GM19438 (cell line): ENCODE data around the gene HEATR9.
"Not testable (repeated sequence)": the region's sequence is repeated elsewhere in the genome, so short reads cannot be mapped to it uniquely, and the experiment has no call there.

Source experiments
- ATAC-seq: cut with Tn5 transposase; IDR thresholded peaks from one replicate; pipeline ENCODE4 v1.9.1; 2021; ENCODE audit warnings: low read depth; ENCODE audit not compliant: unreplicated experiment

Gene HEATR9, protein sequence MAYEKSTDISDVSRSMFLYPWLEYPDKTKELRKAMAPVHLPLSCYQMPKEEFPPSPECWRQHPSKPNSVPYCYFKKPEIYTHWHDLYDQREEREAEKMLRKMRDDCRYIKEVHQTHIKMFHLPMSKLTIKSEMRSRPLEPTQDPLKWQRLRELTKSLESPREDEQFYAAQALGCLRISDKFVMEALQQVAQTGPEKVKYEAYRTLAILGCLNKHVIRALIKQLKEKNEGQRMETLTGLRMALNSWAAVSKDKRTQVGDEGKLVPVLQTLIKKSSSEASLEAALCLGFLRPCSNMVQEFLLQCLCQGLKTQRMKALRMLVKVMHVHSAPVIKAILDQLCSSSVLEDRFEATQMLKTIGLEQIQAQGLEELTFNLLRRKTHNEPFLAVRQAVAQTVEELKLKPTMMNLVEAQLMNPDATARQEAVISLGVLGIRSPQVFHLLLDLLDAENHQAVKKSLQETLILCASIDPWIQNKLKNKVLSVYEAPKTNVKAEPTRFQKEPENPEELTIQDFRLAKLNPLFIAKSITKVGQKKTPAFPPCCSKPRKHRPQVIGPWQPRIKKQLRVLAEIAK

DNA sequence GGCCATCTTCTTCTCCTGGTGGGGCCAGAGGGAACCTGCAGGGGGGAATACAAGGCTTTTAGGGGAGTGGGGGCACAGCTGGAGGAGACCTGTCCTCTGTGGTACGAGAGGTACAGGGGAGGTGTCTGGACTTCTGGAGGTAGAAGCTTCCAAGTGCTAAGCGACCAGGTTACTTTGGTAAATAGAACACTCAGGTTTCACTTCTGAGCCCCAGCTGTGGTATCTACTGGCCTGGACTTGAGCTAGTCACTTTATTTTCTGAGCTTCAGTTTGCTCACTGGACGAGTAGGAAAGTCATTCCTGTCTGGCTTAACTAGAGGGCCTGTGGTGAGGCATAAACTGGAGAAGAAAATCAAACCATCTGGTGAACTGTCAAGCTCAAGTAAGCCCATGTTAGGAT is at the start of gene HEATR9:
HEATR9 (minus strand) TSS at position 155 of the 400 bp plus-strand sequence; CDS start at position 6, 149 bp downstream.
- ATAC-seq, result no peak

DNA sequence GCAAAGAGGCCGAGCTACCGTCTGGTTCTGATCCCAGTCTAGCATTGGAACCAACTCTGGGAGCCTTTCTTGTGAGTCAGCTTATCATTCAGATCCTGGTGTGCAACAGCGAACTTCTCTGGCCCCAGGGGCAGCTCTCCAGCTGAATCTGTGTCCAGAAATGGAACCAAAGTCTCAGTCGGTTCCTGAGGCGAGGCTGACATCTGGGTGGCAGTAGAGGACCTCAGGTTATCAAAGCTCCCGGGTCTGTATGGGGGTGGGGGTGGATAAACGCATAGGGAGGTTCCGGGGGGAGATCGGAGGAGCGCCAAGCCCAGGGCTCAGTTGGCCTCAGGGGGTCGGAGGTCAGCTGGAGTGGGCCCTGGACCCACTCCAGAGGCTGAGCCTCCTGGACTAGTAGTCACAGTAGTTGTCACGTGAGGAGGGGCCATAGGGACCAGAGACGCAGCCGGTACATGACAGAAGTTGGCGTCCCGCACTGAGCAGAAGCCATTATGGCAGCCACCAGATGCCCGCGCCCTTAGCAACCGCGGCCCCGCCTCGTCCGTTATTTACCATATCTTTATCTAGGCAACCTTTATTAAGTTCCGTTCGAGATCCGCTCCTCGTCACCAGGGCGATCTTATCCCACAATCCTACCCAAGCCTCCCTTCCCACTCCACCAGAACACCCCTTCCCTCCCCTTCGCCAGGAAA is 49.0 kb upstream of the HEATR9 start:
- ATAC-seq, result no peak

DNA sequence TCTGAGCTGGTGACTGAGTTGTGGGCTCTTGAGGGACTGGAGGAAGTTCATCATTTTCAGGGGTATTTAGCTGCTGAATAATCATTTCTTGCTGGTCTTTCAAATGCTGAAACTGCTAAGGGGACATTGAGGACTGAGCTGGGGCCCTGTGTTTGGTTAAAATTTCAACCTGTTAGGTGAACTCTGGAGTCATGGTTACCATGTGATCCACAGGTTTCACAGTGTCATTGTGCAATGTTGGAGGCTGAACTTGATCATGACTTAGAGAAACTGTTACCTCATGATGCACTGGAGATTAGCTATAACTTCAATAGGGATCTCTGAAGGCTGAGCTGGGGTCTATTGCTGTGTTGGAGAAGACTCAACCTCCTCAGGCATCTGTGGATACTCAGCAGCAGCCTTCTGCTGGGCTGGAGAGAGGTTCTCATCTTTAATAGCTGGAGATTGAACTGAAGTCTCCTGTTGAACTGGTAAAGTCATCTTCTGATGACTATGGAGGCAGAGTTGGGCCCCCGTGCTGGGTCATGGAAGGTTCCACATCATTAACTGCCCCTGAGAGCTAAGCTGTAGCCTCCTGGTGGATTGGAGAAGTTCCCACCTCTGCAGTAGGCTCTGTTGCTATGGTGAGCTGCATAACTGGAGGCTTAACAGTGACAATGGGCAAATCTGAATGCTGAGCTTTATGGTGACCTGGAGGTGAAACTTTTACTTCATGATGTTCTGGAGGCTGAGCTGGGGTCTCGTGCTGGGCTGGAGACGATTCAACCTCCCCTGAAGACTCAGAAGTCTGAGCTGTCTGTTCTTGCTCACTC is 46.7 kb upstream of the HEATR9 start:
- no peak for ATAC-seq

DNA sequence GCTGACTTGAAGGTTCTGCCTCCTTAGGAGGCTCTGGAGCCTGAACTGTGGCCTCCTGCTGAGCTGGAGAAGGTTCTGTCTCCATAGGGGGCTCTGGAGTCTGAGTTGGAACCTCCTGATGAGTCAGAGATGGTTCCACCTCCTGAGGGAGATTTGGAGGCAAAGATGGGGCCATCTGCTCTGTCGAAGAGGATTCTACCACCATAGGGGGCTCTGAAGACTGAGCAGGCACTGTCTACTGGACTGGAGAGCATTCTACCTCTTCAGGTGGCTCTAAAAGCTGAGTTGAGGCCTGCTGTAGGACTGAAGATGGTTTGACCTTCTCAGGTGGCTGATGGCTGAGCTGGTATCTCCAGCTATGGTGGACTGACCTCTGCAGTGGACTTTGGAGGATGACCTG is 45.7 kb upstream of the HEATR9 start:
- ATAC-seq, result no peak

DNA sequence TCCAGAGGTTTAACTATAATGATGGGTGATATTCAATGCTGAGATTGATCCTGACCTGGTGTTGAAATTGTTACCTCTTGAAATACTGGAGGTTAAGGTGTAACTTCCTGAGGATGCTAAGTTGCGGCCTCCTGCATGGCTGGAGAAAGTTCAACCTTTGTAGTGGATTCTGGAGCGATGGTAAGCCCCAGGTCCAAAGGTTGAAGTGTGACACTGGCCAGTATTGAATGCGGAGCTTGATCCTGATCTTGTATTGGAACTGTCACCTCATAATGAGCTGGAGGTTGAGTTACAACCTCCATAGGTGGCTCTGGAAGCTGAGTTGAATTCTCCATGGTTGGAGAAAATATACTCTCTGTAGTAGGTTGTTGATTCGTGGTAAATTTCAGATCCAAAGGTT is 44.9 kb upstream of the HEATR9 start:
- ATAC-seq, result no peak

DNA sequence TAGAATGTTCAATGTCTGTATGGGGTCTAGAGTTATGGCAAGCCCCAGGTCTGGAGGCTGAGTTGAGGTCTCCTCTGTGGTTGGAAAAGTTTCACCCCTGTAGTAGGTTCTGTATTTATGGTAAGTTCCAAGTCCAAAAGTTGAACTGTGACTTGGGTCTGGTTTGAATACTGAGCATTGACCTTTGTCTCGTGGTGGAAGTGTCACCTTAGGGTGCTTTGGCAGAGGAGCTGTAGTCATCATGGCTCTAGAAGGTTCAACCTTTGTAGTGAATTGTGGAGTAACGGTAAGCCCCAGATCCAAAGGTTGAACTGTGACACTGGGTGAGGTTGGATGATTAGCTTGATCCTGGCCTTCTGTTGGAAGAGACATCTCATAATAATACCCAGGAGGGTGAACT is 44.3 kb upstream of the HEATR9 start:
- ATAC-seq, result no peak

DNA sequence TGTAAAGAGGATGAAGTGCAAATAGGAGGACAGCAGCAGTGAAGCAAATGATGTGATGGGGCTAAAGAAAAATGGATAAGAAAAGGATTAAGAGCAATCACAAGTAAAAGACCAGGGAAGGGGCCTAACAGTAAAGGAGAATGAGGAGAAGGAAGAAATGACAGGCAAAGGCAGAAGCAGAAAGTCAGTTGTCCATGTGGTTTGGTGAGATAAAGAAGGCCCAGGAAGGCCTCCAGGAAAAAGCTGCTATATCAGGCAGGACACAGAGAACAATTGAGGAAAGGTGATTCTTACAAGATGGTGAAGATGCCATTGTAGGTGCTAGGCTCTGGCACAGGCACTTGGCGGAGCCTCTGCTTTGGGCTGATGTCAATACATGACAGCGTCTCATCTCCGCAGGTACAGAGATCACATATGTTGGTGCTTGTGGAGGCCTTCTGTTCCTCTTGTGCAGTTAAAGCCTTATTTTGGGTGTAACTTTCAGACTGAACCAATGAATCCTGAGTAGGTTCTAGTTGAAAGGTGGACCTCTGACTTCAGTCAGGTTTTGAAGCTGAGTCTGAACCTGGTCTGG is 43.7 kb upstream of the HEATR9 start:
- no peak for ATAC-seq

DNA sequence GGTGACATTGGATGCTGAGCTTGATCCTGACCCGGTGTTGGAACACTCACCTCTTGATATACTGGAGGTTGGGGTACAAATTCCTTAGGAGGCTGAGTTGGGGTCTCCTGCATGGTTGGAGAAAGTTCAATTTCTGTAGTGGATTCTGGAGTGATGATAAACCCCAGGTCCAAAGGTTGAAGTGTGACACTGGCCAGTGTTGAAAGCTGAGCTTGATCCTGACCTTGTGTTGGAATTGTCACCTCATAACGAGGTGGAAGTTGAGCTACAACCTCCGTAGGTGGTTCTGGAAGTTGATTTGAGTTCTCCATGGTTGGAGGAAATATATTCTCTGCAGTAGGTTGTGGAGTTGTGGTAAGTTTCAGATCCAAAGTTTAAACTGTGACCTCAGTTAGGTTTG is 40.7 kb upstream of the HEATR9 start:
- ATAC-seq, result no peak

DNA sequence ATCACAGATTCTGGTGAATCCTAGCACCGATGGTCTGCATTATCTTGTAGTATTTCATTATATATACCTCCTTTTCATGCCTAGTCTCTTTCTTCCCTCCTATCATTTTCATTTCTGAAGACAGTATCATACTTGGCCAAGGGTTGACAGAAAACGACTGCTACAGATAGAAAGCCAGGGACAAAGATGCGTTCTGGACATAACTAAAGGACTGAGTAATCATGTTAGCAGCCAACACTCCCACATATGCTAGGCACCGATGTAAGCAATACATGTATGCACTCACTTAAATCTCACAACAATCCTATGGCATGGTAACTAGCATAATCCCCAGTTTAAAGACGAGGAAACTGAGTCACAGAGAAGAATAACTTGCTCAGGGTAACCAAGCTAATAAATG is 39.0 kb upstream of the HEATR9 start:
- ATAC-seq, result no peak

DNA sequence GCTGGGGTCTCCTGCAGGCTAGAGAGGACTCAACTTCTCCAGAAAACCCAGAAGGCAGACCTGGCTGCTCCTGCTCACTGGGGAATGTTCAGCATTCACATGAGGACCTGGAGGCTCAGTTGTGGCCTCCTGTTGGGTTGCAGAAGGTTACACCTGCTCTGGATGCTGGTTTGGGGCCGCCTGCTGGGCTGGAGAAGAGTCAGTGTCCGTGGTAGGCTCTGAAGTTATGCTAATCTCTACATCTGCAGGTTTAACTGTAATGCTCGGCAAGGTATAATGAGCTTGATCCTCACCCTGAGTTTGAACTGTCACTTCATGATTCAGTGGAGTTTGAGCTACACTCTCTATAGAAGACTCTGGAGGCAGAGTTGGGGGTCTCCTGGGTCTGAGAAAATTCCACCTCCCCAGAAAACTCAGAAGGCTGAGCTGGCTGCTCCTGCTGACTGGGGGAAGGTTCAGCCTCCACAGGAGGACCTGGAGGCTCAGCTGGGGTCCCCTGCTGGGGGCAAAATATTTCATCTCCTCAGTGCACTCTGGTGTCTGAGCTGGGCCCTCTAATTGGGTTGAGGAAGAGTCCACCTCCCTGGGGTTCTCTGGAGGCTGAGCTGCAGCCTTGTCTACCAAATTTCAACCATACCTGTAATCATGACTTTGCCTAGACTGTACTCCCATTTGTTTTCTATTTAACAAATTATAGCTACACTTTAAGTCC is 38.4 kb upstream of the HEATR9 start:
- no peak for ATAC-seq

DNA sequence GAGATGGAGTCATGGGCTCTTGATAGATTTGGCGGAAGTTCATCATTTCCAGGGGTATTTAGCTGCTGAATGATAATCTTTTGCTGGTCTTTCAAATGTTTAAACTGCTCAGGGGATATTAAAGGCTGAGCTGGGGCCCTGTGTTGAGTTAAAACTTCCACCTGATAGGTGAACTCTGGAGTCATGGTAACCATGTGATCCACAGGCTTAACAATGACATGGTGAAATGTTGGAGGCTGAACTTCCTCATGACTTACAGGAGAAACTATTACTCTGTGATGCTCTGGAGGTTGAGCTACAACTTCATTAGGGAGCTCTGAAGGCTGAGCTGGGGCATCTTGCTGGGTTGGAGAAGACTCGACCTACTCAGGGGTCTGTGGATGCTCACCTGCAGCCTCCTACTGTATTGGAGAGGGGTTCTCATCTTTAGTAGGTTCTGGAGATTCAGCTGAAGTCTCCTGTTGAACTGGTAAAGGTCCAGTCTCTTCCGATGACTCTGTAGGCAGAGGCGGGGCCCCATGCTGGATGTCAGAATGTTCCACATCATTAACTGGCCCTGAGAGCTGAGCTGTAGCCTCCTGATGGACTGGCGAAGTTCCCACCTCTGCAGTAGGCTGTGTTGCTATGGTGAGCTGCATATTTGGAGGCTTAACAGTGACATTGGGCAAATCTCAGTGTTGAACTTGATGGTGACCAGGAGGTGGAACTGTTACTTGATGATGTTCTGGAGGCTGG is 37.7 kb upstream of the HEATR9 start:
- no peak for ATAC-seq

DNA sequence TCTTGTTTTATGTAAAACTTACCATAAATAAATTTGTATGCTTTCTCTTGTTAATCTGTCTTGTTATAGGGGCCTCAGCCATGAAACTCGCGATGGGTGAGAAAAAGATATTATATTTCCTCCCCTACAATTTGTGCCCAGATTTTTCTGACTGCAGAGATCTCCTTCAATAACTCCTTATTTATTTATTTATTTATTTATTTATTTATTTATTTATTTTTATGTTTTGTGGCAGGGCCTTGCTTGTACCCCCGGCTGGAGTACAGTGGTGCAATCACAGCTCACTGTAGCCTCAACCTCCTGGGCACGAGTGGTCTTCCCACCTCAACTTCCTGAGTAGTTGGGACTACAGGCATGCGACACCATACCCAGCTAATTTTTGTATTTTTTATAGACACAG is 34.8 kb upstream of the HEATR9 start:
- no peak for ATAC-seq

DNA sequence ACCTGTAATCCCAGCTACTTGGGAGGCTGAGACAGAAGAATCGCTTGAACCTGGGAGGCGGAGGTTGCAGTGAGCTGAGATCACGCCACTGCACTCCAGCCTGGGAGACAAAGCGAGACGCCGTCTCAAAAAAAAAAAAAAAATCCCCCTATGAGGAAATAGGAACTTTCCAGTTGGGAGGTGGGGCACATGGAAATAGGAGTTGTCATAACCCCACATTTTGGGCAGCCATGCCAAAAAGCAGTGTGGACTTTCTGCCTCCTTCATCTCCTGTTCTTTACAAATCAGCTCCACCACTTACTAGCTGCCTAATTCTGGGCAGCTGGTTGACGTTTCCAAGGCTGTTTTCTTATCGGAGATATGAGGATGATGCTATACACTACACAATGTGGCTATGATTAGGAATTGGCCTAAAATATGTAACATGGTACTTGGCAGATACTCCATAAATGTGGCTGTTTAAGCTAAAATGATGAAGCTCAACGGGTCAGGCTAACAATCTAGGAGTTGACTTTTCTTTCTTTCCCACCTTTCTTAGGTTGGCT is 33.0 kb upstream of the HEATR9 start:
- no peak for ATAC-seq

DNA sequence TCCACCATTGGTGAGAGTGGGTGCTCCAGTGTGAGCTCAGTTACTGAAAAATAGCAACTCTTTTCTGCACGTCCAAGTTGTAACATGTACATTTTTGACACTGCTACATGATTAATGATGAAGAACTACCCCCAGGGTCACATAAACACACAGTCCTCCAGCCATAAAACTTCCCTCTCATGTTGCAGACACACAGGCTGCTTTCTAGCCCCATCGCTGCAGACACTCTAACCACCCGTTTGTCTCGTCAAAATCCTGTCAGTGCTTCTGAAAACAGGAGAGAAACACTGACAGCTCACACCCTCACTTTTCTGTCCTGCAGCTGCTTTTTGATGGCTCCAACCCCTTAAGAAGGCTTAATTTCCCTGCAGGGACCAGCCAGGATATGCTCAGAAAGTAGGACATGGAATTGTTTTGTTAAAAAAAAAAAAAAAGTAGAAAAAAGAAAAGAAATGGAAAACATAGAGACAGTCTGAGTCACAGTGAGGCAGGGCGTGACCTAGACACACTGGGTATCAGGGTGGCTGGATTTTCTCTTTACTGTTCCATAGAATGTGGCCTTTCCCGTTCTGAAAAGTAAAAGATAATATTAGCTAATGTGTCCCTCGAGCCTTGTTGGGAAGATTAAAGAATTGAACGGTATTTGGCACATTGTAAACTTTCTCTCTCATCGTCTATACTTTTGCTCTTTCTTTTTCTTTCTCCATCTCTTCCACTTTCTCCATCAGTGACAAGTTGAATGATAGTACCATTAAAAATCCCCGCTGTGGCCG is 32.2 kb upstream of the HEATR9 start:
- no peak for ATAC-seq

DNA sequence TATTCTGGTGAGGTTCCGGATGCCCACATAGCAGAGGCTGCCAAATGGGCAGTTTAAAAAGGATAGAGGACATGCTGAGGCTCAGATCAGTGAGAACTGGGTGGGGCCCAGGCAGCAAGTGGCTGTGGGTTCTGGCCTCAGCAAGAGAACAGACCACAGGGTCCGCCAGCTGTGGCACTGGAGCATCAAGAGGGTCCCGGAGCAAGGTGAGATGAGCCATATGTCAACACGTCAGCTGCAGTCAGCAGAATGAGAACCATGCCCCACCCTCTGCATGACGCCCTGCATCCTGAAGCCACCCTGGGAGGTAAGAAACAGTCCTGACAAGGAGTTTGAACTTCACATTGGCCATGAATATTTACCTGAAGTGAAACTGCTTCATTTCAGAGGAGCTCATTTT is 31.6 kb upstream of the HEATR9 start:
- ATAC-seq, result no peak

DNA sequence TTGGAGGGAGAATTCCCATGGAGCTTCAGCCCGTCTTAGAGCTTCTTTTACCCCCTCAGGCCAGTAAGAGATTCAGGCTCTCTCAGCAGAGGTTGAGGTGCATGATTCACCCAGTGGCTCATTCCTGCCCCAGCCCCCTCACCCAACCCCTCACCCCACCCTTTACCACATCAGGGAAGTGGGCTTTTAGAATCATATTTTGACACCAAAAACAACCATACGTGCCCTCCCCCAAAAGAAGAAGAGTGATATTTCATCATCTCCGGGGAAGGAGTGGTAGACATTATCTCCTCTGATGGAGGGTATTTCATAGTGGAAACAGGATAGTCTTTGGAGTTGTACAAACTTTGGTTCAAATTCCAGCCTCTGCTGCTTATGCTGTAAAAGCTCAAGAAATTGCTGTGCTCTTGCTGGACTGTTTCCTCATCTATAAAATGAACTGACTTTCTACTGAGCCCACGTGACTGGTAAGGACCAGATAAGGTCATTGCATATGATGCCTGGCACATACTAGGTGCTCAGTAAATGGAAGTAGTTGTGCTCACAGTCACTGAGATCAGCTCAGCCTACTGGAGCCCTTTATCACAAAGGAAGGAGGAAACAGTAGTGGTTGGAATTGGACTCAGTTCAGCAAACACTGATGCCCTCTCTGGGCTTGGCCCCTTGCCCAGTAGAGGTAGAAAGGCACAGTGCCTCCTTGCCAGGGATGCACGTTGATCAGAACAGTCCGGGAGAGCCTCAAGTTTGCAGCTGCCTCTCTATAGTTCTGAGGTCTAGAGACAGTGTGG is 29.8 kb upstream of the HEATR9 start:
- no peak for ATAC-seq

DNA sequence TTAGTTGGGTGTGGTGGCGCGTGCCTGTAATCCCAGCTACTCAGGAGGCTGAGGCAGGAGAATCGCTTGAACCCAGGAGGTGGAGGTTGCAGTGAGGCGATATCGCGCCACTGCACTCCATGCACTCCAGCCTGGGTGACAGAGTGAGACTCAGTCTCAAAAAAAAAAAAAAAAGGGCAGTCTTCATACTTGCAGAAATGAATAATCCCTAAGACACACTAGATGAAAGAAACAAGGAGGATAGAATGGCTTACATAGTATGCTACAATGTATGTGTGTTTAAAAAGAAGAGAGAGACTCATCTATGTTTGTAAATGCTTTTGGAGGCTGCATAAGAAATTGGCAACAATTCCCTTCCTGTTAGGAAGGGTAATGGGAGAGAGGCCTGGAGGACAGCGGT is 29.1 kb upstream of the HEATR9 start:
- ATAC-seq, result not testable (repeated sequence)
